IMR-90 (cell line): ENCODE results near the gene ZCCHC14. TPM values are rescaled to one million over a fixed set of nuclear protein-coding genes. Genes with fewer than 3 reads are reported as not detected.

Experiments used
- ATAC-seq: fragments of 200-7000 bp; cut with Tn5 transposase; 2 replicates; pipeline ENCODE4 v1.9.1; 2020; ENCODE audit warnings: low read depth, mild to moderate bottlenecking, moderate library complexity
- BruUV-seq: library from RNA; stranded (reverse); fragments of 400-500 nt; replicated peaks from 2 replicates; lab custom pipeline; 2021; lab: Mats Ljungman, UMichigan
- CTCF ChIA-PET: fragments of 300-600 bp; formaldehyde crosslinking; extraction: SDS; loops from one replicate; lab custom pipeline; 2021; ENCODE audit warnings: antibody characterized with exemption; lab: Yijun Ruan, JAX
- POLR2A ChIA-PET: fragments of 300-600 bp; sonication (Branson Sonifier 250); formaldehyde crosslinking; loops from one replicate; lab custom pipeline; 2022; ENCODE audit warnings: antibody characterized with exemption; ENCODE audit not compliant: unreplicated experiment; lab: Charles Lee
- DNase-seq: peaks from one replicate; pipeline ENCODE4 v3.0.0; 2013
- H2AFZ ChIP-seq: replicated peaks from 2 replicates; pipeline ENCODE3; 2013; ENCODE audit warnings: low read length, mild to moderate bottlenecking; ENCODE audit not compliant: poor library complexity
- H2AK5ac ChIP-seq: 2 replicates; pipeline ENCODE4 v1.6.1; 2013; ENCODE audit warnings: low read depth, low read length, inconsistent platforms
- H2AK9ac ChIP-seq: replicated peaks from 2 replicates; pipeline ENCODE3; 2013; ENCODE audit warnings: mild to moderate bottlenecking, low read depth, low read length, moderate library complexity; ENCODE audit not compliant: poor library complexity
- H2BK120ac ChIP-seq: 2 replicates; pipeline ENCODE4 v1.6.1; 2013; ENCODE audit warnings: low read depth, low read length, inconsistent platforms
- H2BK15ac ChIP-seq: 3 replicates; pipeline ENCODE4 v1.6.1; 2013; ENCODE audit warnings: low read depth, low read length, inconsistent platforms
- H2BK20ac ChIP-seq: 2 replicates; pipeline ENCODE4 v1.6.1; 2013; ENCODE audit warnings: low read depth, mild to moderate bottlenecking, inconsistent platforms, low read length, moderate library complexity
- H2BK5ac ChIP-seq: 2 replicates; pipeline ENCODE4 v1.6.1; 2013; ENCODE audit warnings: mild to moderate bottlenecking, low read depth, low read length, inconsistent platforms; ENCODE audit not compliant: poor library complexity, severe bottlenecking
- H3K14ac ChIP-seq: replicated peaks from 2 replicates; pipeline ENCODE4 v1.6.1; 2013; ENCODE audit warnings: low read depth, low read length, inconsistent platforms
- H3K18ac ChIP-seq: 2 replicates; pipeline ENCODE4 v1.6.1; 2013; ENCODE audit warnings: low read depth, low read length, control low read depth
- H3K23ac ChIP-seq: 2 replicates; pipeline ENCODE4 v1.6.1; 2013; ENCODE audit warnings: low read depth, low read length, inconsistent platforms
- H3K27ac ChIP-seq: 2 replicates; pipeline ENCODE4 v1.5.1; 2013; ENCODE audit warnings: mild to moderate bottlenecking, control low read depth, low read length; ENCODE audit not compliant: insufficient read depth
- H3K27me3 ChIP-seq: 2 replicates; pipeline ENCODE4 v1.6.1; 2013; ENCODE audit warnings: low read length; ENCODE audit not compliant: control insufficient read depth, insufficient read depth
- H3K36me3 ChIP-seq: 2 replicates; pipeline ENCODE4 v1.6.1; 2013; ENCODE audit warnings: low read length, mixed read lengths; ENCODE audit not compliant: control insufficient read depth, insufficient read depth
- H3K4ac ChIP-seq: 2 replicates; pipeline ENCODE4 v1.6.1; 2013; ENCODE audit warnings: low read depth, low read length, inconsistent platforms
- H3K4me1 ChIP-seq: 2 replicates; pipeline ENCODE4 v1.6.1; 2013; ENCODE audit warnings: low read length, mixed read lengths; ENCODE audit not compliant: control insufficient read depth, insufficient read depth
- H3K4me2 ChIP-seq: 2 replicates; pipeline ENCODE4 v1.6.1; 2013; ENCODE audit warnings: low read depth, mild to moderate bottlenecking, control low read depth, low read length, moderate library complexity
- H3K4me3 ChIP-seq: 2 replicates; pipeline ENCODE4 v1.5.1; 2013; ENCODE audit warnings: low read depth, mild to moderate bottlenecking, control low read depth, low read length, moderate library complexity; ENCODE audit not compliant: insufficient read depth
- H3K56ac ChIP-seq: 2 replicates; pipeline ENCODE4 v1.6.1; 2013; ENCODE audit warnings: low read length, inconsistent platforms; ENCODE audit not compliant: insufficient read depth; ENCODE audit errors: extremely low read depth
- H3K79me1 ChIP-seq, 2 experiments: 2 replicates each; pipeline ENCODE4 v1.6.1; 2013; ENCODE audit warnings: low read length in 2 of 2, inconsistent platforms in 1 of 2, low read depth in 1 of 2
- H3K9ac ChIP-seq: 2 replicates; pipeline ENCODE4 v1.6.1; 2013; ENCODE audit warnings: low read depth, low read length, control low read depth
- H3K9me1 ChIP-seq: 2 replicates; pipeline ENCODE4 v1.6.1; 2013; ENCODE audit warnings: low read length, inconsistent platforms; ENCODE audit not compliant: insufficient read depth
- H3K9me3 ChIP-seq: 2 replicates; pipeline ENCODE4 v1.6.1; 2013; ENCODE audit warnings: low read length; ENCODE audit not compliant: control insufficient read depth, insufficient read depth
- H4K20me1 ChIP-seq: 2 replicates; pipeline ENCODE4 v1.6.1; 2013; ENCODE audit warnings: low read length, inconsistent platforms; ENCODE audit not compliant: insufficient read depth
- H4K5ac ChIP-seq: 2 replicates; pipeline ENCODE4 v1.6.1; 2013; ENCODE audit warnings: mild to moderate bottlenecking, low read depth, low read length, control low read depth
- H4K8ac ChIP-seq, 2 experiments: 2 replicates each; pipeline ENCODE4 v1.6.1; 2013; ENCODE audit warnings: low read depth in 2 of 2, low read length in 2 of 2, control low read depth in 1 of 2, inconsistent platforms in 1 of 2
- H4K91ac ChIP-seq: 2 replicates; pipeline ENCODE4 v1.6.1; 2013; ENCODE audit warnings: low read depth, low read length, inconsistent platforms; ENCODE audit not compliant: insufficient read depth
- BHLHE40 ChIP-seq: fragments of 150-350 bp; IDR thresholded peaks from 2 replicates; pipeline ENCODE4 v1.6.1; 2016; ENCODE audit warnings: mild to moderate bottlenecking, low read depth, low read length
- CEBPB ChIP-seq: IDR thresholded peaks from 2 replicates; pipeline ENCODE4 v1.6.1; 2012; ENCODE audit warnings: low read depth, low read length, improper control_type of control experiment
- CHD1 ChIP-seq: IDR thresholded peaks from 2 replicates; pipeline ENCODE4 v1.6.1; 2012; ENCODE audit warnings: low read depth, low read length, improper control_type of control experiment
- MAZ ChIP-seq: IDR thresholded peaks from 2 replicates; pipeline ENCODE4 v1.6.1; 2012; ENCODE audit warnings: low read depth, mild to moderate bottlenecking, low read length, improper control_type of control experiment, moderate library complexity, borderline replicate concordance
- SMC3 ChIP-seq: fragments of 150-350 bp; IDR thresholded peaks from 2 replicates; pipeline ENCODE4 v1.6.1; 2016; ENCODE audit warnings: low read depth, mild to moderate bottlenecking, antibody characterized with exemption, low read length, moderate library complexity
- WGBS, 2 experiments: methylation state at CpG; one replicate each; pipeline versions ENCODE4 v1.1.5 to v1.1.7; 2013; ENCODE audit warnings: missing lambda C conversion rate in 2 of 2; ENCODE audit not compliant: insufficient read length in 1 of 2; ENCODE audit errors: extremely low coverage in 2 of 2; 5-methylcytosine and 5-hydroxymethylcytosine counted together
- dilution Hi-C: fragments of 300-500 bp; cut with HindIII; formaldehyde crosslinking; loops from one replicate; pipeline ENCODE4 v1.14.3; 2018; ENCODE audit warnings: low sequenced_read_pairs; ENCODE audit not compliant: unreplicated experiment
- in situ Hi-C: fragments of 300-500 bp; cut with MboI; formaldehyde crosslinking; loops from 3 replicates; pipeline ENCODE4 v1.14.3; 2019; ENCODE audit warnings: low sequenced_read_pairs, inconsistent platforms, mixed read lengths
- intact Hi-C: fragments of 100-400 bp; cut with micrococcal nuclease; formaldehyde crosslinking; loops from 2 replicates; pipeline ENCODE4 v1.10.0; 2022
- polyA plus RNA-seq, 3 experiments: library from polyadenylated mRNA; depleted of rRNA; stranded (reverse); fragments of >200 nt; gene quantifications; 2 replicates each; pipeline ENCODE4 v1.2.3, GENCODE V29; 2012; ENCODE audit warnings: low replicate concordance in 1 of 3
- total RNA-seq: library from RNA; depleted of rRNA; stranded (reverse); fragments of >200 nt; gene quantifications from 2 replicates; pipeline ENCODE4 v1.2.3, GENCODE V29; 2012
- TF ChIP-seq, protein P1 (sequence below): fragments of 150-350 bp; IDR thresholded peaks from 2 replicates; pipeline ENCODE4 v1.6.1; 2016; ENCODE audit warnings: low read depth, mild to moderate bottlenecking, low read length, moderate library complexity, borderline replicate concordance

Gene ZCCHC14
- total and polyA plus RNA-seq, 2 of the 4 experiments (the other 2 are of a cell fraction) = 2.5 to 5.3 TPM

DNA sequence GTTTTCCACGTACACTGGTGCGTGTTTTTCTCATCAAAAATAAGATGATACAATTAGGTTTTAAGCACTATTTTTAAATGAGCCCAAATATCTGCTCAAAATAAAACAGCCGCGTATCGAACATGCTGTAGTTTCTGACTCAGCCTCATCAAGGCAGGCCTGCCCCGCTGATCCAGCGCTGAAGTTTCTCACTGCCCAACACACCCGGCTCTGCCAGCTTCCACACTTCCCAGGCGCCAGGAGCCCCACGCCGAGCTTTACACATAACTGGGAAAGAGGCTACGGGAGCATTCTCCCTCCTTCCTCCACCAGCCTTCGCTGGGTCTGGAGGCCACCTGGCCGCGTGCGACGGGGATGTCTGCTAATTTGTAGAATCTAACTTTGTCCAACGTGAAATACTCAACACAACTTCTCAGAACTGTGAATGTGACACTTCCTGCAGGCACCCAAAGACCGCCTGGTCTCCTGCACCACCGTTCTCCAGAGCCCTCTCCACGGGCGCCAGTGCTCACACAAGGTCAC, 58.6 kb downstream of the ZCCHC14 start:
- Histone ChIP-seq H3K23ac (no peak overlapping the region), H3K9me3 (no peaks in the 10 kb centered on the region), H3K79me1 (peaks cover 23 to 81% of the 10 kb centered on the region in 2 experiments; a peak in 3 of 4 replicates), H2BK15ac (no peak overlapping the region), H3K4me1 (peaks cover 27% of the 10 kb centered on the region), H3K4me3 (no peak overlapping the region), H3K4ac (no peak overlapping the region), H4K91ac (no peak overlapping the region), H2BK5ac (no peak overlapping the region), H4K5ac (no peak overlapping the region), H3K9ac (no peak overlapping the region), H3K18ac (no peak overlapping the region), H3K4me2 (no peak overlapping the region), H3K56ac (no peak overlapping the region), H3K27ac (no peak overlapping the region), H3K27me3 (no peaks in the 10 kb centered on the region), H3K14ac (no peak overlapping the region), H4K8ac (no peak overlapping the region), H2BK120ac (no peak overlapping the region), H2BK20ac (no peak overlapping the region), H2AFZ (no peak overlapping the region), H2AK9ac (no peak overlapping the region), H3K36me3 (peaks cover 5% of the 10 kb centered on the region), H3K9me1 (peaks cover 25% of the 10 kb centered on the region), H2AK5ac (no peak overlapping the region), H4K20me1 (peaks cover 48% of the 10 kb centered on the region)
- intact Hi-C loops (loop anchor here (5.0 kb wide), 1 partner anchor 33 kb away; no protein-coding TSS in a partner anchor), in situ Hi-C loops (no loop called here), dilution Hi-C loops (no loop called here)
- DNase-seq = no peak
- 98% methylated on average over 6 of the region's 22 CpGs; no CpG with 5 or more reads in 1 of the 2 experiments for WGBS, 2 experiments
- no peak for ATAC-seq
- TF ChIP-seq CEBPB = no peak
- TF ChIP-seq, protein P1, sequence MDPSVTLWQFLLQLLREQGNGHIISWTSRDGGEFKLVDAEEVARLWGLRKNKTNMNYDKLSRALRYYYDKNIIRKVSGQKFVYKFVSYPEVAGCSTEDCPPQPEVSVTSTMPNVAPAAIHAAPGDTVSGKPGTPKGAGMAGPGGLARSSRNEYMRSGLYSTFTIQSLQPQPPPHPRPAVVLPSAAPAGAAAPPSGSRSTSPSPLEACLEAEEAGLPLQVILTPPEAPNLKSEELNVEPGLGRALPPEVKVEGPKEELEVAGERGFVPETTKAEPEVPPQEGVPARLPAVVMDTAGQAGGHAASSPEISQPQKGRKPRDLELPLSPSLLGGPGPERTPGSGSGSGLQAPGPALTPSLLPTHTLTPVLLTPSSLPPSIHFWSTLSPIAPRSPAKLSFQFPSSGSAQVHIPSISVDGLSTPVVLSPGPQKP = no peak
- TF ChIP-seq CHD1 = no peak
- no peak for TF ChIP-seq MAZ
- no peak for TF ChIP-seq SMC3
- TF ChIP-seq BHLHE40 = no peak
- ChIA-PET CTCF (no interaction called here), POLR2A (no interaction called here)
- no TSS peak for BruUV-seq
